Activated T-helper 2 cell treated with anti-CD3 and anti-CD28 coated beads, Interferon-gamma antibody, Interleukin-2, Interleukin-4, amounts not matched to agents 10 μg/mL and 5 μg/mL and 100 μg/mL, durations not matched to agents 14 hours and 24 hours and 36 hours (primary cell): ENCODE results near the gene CNRIP1. TPM values are rescaled to one million over a fixed set of nuclear protein-coding genes. Genes with fewer than 3 reads are reported as not detected.

Experiments used
- DNase-seq: peaks from one replicate; pipeline ENCODE4 v3.0.0; 2021; ENCODE audit warnings: low spot score
- H3K27ac Mint-ChIP-seq: one replicate; pipeline ENCODE4 v1.8.0; 2021; ENCODE audit warnings: mixed read lengths
- H3K27me3 Mint-ChIP-seq: one replicate; pipeline ENCODE4 v1.8.0; 2021; ENCODE audit warnings: low read depth, mixed read lengths
- H3K36me3 Mint-ChIP-seq: one replicate; pipeline ENCODE4 v1.8.0; 2021; ENCODE audit warnings: low read depth, mixed read lengths
- H3K4me1 Mint-ChIP-seq: one replicate; pipeline ENCODE4 v1.8.0; 2021; ENCODE audit warnings: low read depth, mixed read lengths
- H3K4me3 Mint-ChIP-seq: one replicate; pipeline ENCODE4 v1.8.0; 2021; ENCODE audit warnings: low read depth, mild to moderate bottlenecking, moderate library complexity, mixed read lengths
- H3K9me3 Mint-ChIP-seq: one replicate; pipeline ENCODE4 v1.8.0; 2021; ENCODE audit warnings: mixed read lengths
- intact Hi-C: fragments of 100-400 bp; cut with micrococcal nuclease; formaldehyde crosslinking; loops from one replicate; pipeline ENCODE4 v1.15.1; 2023
- total RNA-seq: library from RNA; stranded (reverse); gene quantifications from 2 replicates; pipeline ENCODE4 v1.2.3, GENCODE V29; 2022

CNRIP1 gene
- total RNA-seq, 1 donor from 2014 or later, result not detected

- H3K4me1 Mint-ChIP-seq, result peaks cover 32% of the 10 kb centered on the region
- peak; percentile 94 for DNase-seq
Measured at GRCh38 chr2:68252400-68253218, 67.1 kb downstream of the CNRIP1 start, which contains the start of gene PPP3R1. Gene PPP3R1, minus strand, starts transcription at chr2:68252532. Its CDS starts 405 bp downstream, at chr2:68252127.

DNA sequence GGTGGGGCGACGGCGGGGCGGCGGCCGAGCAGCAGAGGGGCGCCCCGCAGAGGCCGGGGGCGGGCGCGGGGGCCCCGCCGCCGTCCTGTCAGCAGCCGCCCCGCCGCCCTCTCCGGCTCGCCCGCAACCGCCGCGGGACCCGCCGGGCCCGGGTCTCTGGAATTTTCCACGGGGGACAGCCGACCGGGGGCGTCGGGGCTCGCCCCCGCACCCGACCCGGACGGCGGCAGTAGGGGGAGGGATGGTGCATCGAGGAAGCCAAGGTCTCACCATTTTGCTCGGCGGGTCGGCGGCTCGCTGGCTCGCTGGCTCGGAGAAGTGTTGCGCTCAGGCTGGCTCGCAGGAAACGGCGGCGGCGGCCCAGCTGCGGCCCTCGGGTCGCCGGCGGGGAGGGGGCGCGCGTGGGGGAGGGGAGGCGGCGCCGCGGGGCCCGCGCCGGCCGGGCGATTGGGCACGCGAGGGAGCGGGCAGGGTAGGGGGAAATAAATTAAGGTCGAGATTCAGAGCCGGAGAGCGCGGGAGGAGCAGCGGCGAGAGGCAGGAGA, 67.8 kb downstream of the CNRIP1 start:
- Mint-ChIP-seq H3K9me3 (no peaks in the 10 kb centered on the region), H3K4me1 (peaks cover 31% of the 10 kb centered on the region), H3K27ac (peak overlapping the region; percentile 91), H3K27me3 (no peaks in the 10 kb centered on the region), H3K4me3 (peak overlapping the region; percentile 92), H3K36me3 (peaks cover 18% of the 10 kb centered on the region)
- peak; percentile 38 for DNase-seq
- intact Hi-C loops, result loop anchor here (1.0 to 10.0 kb wide), 8 partner anchors 21 to 1995 kb away; partner anchors contain the start of genes APLF, ARHGAP25, FBXO48 and PNO1

More at GRCh38 chr2:68252400-68253218, 67.1 kb downstream of the CNRIP1 start, which contains the start of gene PPP3R1:
- Mint-ChIP-seq H3K27ac (peak within 1 kb of the TSS; percentile 97), H3K9me3 (no peaks in the 10 kb centered on the region), H3K4me3 (peak within 1 kb of the TSS; percentile 92), H3K27me3 (no peaks in the 10 kb centered on the region), H3K36me3 (peaks cover 18% of the 10 kb centered on the region)
- intact Hi-C loops, result loop anchor here (1.0 to 10.0 kb wide), 4 partner anchors 215 to 1995 kb away; partner anchors contain the start of genes APLF, ARHGAP25, FBXO48 and TIA1

- peak; percentile 75 for DNase-seq
- H3K27me3 Mint-ChIP-seq, result no peaks in the 10 kb centered on the region
- H3K4me3 Mint-ChIP-seq, result peak overlapping the region; percentile 87
- intact Hi-C loops, result loop anchor here (1.0 to 10.0 kb wide), 7 partner anchors 21 to 1996 kb away; partner anchors contain the start of genes ARHGAP25, PNO1 and TIA1
- H3K27ac Mint-ChIP-seq, result peak overlapping the region; percentile 94
- H3K36me3 Mint-ChIP-seq, result peaks cover 18% of the 10 kb centered on the region
- peaks cover 29% of the 10 kb centered on the region for H3K4me1 Mint-ChIP-seq
- H3K9me3 Mint-ChIP-seq, result no peaks in the 10 kb centered on the region
Measured at GRCh38 chr2:68251187-68251854, 68.4 kb downstream of the CNRIP1 start.

- peak overlapping the region; percentile 87 for H3K4me3 Mint-ChIP-seq
- intact Hi-C loops, result loop anchor here (1.0 to 10.0 kb wide), 7 partner anchors 20 to 1997 kb away; partner anchors contain the start of genes ARHGAP25, PNO1 and TIA1
- H3K27me3 Mint-ChIP-seq, result no peaks in the 10 kb centered on the region
- no peaks in the 10 kb centered on the region for H3K9me3 Mint-ChIP-seq
- H3K36me3 Mint-ChIP-seq, result peaks cover 18% of the 10 kb centered on the region
- DNase-seq, result no peak
- peak overlapping the region; percentile 94 for H3K27ac Mint-ChIP-seq
- peaks cover 24% of the 10 kb centered on the region for H3K4me1 Mint-ChIP-seq
Measured at GRCh38 chr2:68250652-68251186, 69.0 kb downstream of the CNRIP1 start.

DNA sequence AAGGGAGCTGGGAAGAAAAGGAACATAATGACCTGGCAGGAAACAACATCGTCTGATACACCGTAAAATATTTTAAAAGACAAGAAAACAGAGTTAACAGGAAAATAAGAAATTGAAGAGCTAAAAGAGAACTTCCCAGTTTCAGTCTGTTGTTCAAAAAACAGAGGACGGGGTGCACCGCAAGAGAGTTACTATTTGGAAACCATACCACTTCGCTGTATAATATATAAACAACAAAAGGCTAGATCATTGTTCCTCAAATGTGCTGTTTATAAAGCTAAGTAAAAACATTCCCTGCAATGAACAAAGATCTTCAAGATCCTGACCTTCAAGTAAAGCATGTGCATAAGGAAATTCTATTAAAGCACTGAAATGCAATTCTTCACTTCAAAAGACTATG, 69.6 kb downstream of the CNRIP1 start:
- intact Hi-C loops, result loop anchor here (2.0 to 10.0 kb wide), 5 partner anchors 19 to 1997 kb away; partner anchors contain the start of genes ARHGAP25 and TIA1
- Mint-ChIP-seq H3K27ac (peak overlapping the region; percentile 94), H3K36me3 (peaks cover 18% of the 10 kb centered on the region), H3K4me1 (peaks cover 24% of the 10 kb centered on the region), H3K9me3 (no peaks in the 10 kb centered on the region), H3K4me3 (peak overlapping the region; percentile 87), H3K27me3 (no peaks in the 10 kb centered on the region)
- DNase-seq, result no peak

- Mint-ChIP-seq H3K36me3 (peaks cover 18% of the 10 kb centered on the region), H3K27me3 (no peaks in the 10 kb centered on the region), H3K27ac (no peak overlapping the region), H3K4me3 (no peak overlapping the region), H3K4me1 (peaks cover 14% of the 10 kb centered on the region), H3K9me3 (no peaks in the 10 kb centered on the region)
- intact Hi-C loops, result no loop called here
- no peak for DNase-seq
Measured at GRCh38 chr2:68248806-68249205, 70.9 kb downstream of the CNRIP1 start.

GRCh38 chr2:68248361-68248760, 71.4 kb downstream of the CNRIP1 start:
- Mint-ChIP-seq H3K4me1 (peaks cover 12% of the 10 kb centered on the region), H3K27ac (no peak overlapping the region), H3K4me3 (no peak overlapping the region), H3K36me3 (peaks cover 18% of the 10 kb centered on the region), H3K9me3 (no peaks in the 10 kb centered on the region), H3K27me3 (no peaks in the 10 kb centered on the region)
- DNase-seq, result no peak
- intact Hi-C loops, result no loop called here

- H3K4me3 Mint-ChIP-seq, result no peak overlapping the region
Measured at GRCh38 chr2:68246396-68246795, 73.4 kb downstream of the CNRIP1 start.

DNA sequence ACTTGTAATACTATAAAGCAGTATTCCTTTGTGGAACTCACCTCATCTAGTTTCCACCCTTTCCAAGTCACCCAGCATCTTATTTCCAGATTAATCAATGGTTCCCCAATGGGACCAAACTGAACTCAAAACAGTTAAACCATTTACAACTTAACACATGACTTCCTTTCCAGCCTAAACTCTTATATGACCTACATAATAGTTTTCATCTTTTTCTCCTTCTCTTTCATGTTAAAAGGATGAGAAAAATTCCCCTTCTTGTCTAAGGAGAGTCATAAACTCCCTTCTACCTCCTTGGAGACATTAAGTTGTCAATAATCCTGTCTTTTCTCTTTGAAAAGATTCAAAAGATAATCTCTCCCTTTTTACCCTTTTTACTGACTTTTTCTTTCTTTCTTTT, 74.1 kb downstream of the CNRIP1 start:
- intact Hi-C loops, result no loop called here
- Mint-ChIP-seq H3K36me3 (peaks cover 12% of the 10 kb centered on the region), H3K4me3 (no peak overlapping the region), H3K4me1 (peaks cover 12% of the 10 kb centered on the region), H3K27me3 (no peaks in the 10 kb centered on the region), H3K9me3 (no peaks in the 10 kb centered on the region), H3K27ac (no peak overlapping the region)
- DNase-seq, result no peak

More at GRCh38 chr2:68246396-68246795, 73.4 kb downstream of the CNRIP1 start:
- DNase-seq, result no peak
- Mint-ChIP-seq H3K27me3 (no peaks in the 10 kb centered on the region), H3K9me3 (no peaks in the 10 kb centered on the region), H3K27ac (no peak overlapping the region), H3K36me3 (peaks cover 16% of the 10 kb centered on the region), H3K4me1 (peaks cover 13% of the 10 kb centered on the region)
- intact Hi-C loops, result no loop called here

GRCh38 chr2:68245066-68245465, 74.7 kb downstream of the CNRIP1 start:
- H3K9me3 Mint-ChIP-seq, result no peaks in the 10 kb centered on the region
- H3K4me3 Mint-ChIP-seq, result no peak overlapping the region
- no peak overlapping the region for H3K27ac Mint-ChIP-seq
- DNase-seq, result no peak
- intact Hi-C loops, result no loop called here
- peaks cover 14% of the 10 kb centered on the region for H3K4me1 Mint-ChIP-seq
- H3K36me3 Mint-ChIP-seq, result peaks cover 12% of the 10 kb centered on the region
- H3K27me3 Mint-ChIP-seq, result no peaks in the 10 kb centered on the region

- DNase-seq, result no peak
- Mint-ChIP-seq H3K27me3 (no peaks in the 10 kb centered on the region), H3K4me1 (peaks cover 17% of the 10 kb centered on the region), H3K4me3 (no peak overlapping the region), H3K27ac (no peak overlapping the region), H3K36me3 (peaks cover 10% of the 10 kb centered on the region), H3K9me3 (no peaks in the 10 kb centered on the region)
- intact Hi-C loops, result no loop called here
Measured at GRCh38 chr2:68244456-68244855, 75.3 kb downstream of the CNRIP1 start.
